Dendritic cell treated with granulocyte-macrophage colony-stimulating factor and Interleukin-4, amounts not matched to agents 40 ng/mL and 50 ng/mL, for 4 days (primary cell): ENCODE data around the gene TMEM88.

Source experiments
- H3K27ac Mint-ChIP-seq: one replicate; pipeline ENCODE4 v1.8.0; 2022; ENCODE audit warnings: mild to moderate bottlenecking, mixed read lengths
- H3K27me3 Mint-ChIP-seq: one replicate; pipeline ENCODE4 v1.8.0; 2022; ENCODE audit warnings: mild to moderate bottlenecking, mixed read lengths
- H3K36me3 Mint-ChIP-seq: one replicate; pipeline ENCODE4 v1.8.0; 2022; ENCODE audit warnings: low read depth, mixed read lengths
- H3K4me1 Mint-ChIP-seq: one replicate; pipeline ENCODE4 v1.8.0; 2022; ENCODE audit warnings: low read depth, mixed read lengths
- H3K4me3 Mint-ChIP-seq: one replicate; pipeline ENCODE4 v1.8.0; 2022; ENCODE audit warnings: mild to moderate bottlenecking, moderate library complexity, mixed read lengths
- H3K9me3 Mint-ChIP-seq: one replicate; pipeline ENCODE4 v1.8.0; 2022; ENCODE audit warnings: mixed read lengths
- intact Hi-C: fragments of 100-400 bp; cut with micrococcal nuclease; formaldehyde crosslinking; loops from one replicate; pipeline ENCODE4 v1.15.0; 2022

The TMEM88 gene

DNA sequence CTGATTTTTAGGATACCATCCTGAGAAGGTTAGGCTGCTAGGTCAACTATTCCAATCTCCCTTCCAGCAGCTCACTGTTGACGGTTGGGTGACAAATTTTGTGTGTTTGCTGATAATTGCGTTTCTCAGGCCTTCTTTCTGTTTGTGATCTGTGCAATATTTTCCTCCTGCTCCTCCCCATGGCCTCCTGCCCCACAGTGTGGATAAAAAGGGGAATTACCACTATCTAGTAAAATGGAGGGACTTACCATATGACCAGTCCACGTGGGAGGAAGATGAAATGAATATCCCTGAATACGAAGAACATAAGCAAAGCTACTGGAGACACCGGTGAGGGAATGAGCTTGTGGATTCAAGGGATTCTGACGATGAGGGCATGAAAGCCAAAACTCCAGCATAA is 42.9 kb downstream of the TMEM88 start:
- Mint-ChIP-seq H3K27ac (peak overlapping the region; percentile 68), H3K27me3 (no peaks in the 10 kb centered on the region), H3K4me3 (no peak overlapping the region), H3K36me3 (peaks cover 98% of the 10 kb centered on the region), H3K9me3 (no peaks in the 10 kb centered on the region), H3K4me1 (peaks cover 23% of the 10 kb centered on the region)
- intact Hi-C loops = loop anchor here (1.0 to 5.0 kb wide), 3 partner anchors 35 to 155 kb away; no protein-coding TSS in a partner anchor

DNA sequence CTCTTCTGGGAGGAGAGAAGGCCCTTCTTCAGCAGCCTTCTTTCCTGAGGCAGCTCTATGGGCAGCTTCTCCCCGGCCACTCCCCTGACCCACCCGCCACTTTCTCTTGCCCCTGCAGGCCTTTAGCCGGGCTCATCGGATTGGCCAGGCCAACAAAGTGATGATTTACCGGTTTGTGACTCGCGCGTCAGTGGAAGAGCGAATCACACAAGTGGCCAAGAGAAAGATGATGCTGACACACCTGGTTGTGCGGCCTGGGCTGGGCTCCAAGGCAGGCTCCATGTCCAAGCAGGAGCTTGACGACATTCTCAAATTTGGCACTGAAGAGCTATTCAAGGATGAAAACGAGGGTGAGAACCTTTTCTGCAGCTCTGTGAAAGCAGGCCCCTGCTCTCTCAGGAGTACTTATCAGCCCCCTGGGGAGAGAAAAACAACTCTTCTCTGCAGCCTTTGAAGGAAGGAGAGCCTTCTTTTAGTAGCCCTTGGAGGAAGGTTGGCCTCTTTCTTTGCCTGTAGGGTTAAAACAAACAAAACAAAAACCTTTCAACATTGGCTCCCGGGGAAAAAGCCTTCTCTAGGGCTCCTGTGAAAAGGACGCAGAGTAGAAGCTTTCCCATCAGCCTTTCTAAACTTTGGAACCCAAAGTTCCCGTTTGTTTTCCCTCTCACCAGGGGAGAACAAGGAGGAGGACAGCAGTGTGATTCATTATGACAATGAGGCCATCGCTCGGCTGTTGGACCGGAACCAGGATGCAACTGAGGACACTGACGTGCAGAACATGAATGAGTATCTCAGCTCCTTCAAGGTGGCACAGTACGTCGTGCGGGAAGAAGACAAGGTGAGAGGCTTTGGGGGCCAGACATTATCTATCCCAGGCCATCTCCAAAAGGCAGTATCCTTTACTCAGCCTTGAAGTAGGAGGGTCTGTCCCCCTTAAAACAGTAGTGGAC is 48.6 kb downstream of the TMEM88 start:
- no peaks in the 10 kb centered on the region for H3K4me1 Mint-ChIP-seq
- intact Hi-C loops = no loop called here
- H3K27ac Mint-ChIP-seq = no peak overlapping the region
- no peaks in the 10 kb centered on the region for H3K27me3 Mint-ChIP-seq
- H3K36me3 Mint-ChIP-seq = peaks cover 100% of the 10 kb centered on the region
- no peaks in the 10 kb centered on the region for H3K9me3 Mint-ChIP-seq
- H3K4me3 Mint-ChIP-seq = no peak overlapping the region
